HL-60 (cell line): ENCODE results near the gene ADCY3.

Experiments used
- POLR2AphosphoS5 ChIP-seq: IDR thresholded peaks from 2 replicates; pipeline ENCODE4 v1.6.1; 2012; ENCODE audit warnings: low read depth
- TF ChIP-seq, protein P1 (sequence below): IDR thresholded peaks from one replicate; pipeline ENCODE4 v1.5.1; 2011; ENCODE audit warnings: low read length, control low read depth, inconsistent platforms; ENCODE audit not compliant: insufficient read depth

DNA sequence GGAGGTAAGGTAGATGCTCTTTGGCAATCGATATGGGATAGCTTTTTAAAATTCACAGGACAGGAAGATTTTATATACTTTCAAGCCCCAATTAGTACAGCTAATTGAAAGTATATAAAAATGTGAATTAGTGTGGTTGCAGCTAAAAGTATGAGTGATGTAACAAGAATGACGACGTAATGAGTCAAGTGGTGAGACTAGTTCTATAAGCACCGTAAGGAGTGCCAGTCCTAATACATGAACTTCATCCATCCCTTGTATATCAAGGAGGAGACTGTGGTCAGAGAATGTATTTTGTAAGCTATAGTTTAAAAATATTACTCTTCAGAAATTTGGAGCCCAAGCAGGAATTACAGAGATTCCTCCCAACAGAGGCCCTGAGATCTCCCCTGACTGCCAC lies 25.9 kb upstream of the ADCY3 start:
- TF ChIP-seq, protein P1, sequence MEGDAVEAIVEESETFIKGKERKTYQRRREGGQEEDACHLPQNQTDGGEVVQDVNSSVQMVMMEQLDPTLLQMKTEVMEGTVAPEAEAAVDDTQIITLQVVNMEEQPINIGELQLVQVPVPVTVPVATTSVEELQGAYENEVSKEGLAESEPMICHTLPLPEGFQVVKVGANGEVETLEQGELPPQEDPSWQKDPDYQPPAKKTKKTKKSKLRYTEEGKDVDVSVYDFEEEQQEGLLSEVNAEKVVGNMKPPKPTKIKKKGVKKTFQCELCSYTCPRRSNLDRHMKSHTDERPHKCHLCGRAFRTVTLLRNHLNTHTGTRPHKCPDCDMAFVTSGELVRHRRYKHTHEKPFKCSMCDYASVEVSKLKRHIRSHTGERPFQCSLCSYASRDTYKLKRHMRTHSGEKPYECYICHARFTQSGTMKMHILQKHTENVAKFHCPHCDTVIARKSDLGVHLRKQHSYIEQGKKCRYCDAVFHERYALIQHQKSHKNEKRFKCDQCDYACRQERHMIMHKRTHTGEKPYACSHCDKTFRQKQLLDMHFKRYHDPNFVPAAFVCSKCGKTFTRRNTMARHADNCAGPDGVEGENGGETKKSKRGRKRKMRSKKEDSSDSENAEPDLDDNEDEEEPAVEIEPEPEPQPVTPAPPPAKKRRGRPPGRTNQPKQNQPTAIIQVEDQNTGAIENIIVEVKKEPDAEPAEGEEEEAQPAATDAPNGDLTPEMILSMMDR = no peak
- no peak for TF ChIP-seq POLR2AphosphoS5
